Sigmoid colon (tissue), 7 donors: ENCODE results near the gene MBD2. TPM values are rescaled to one million over a fixed set of nuclear protein-coding genes. Genes with fewer than 3 reads are reported as not detected.

ENCODE experiments used
- DNase-seq: peaks from one replicate; pipeline ENCODE4 v3.0.0-alpha.2; 2019
- H3K27ac ChIP-seq, 4 donors: fragments of 200-600 bp; sonication (generic); one replicate each; pipeline ENCODE4 v1.5.1; 2016 to 2019; ENCODE audit warnings: mild to moderate bottlenecking in 1 of 4
- H3K27me3 ChIP-seq, 3 donors: fragments of 200-600 bp; sonication (generic); one replicate each; pipeline ENCODE4 v1.5.1; 2019; ENCODE audit warnings: mild to moderate bottlenecking in 1 of 3
- H3K36me3 ChIP-seq, 4 donors: fragments of 200-600 bp; sonication (generic); one replicate each; pipeline ENCODE4 v1.5.1; 2016 to 2019
- H3K4me1 ChIP-seq, 4 donors: fragments of 200-600 bp; sonication (generic); one replicate each; pipeline ENCODE4 v1.5.1; 2017 to 2019
- H3K4me3 ChIP-seq, 4 donors: fragments of 200-600 bp; sonication (generic); one replicate each; pipeline ENCODE4 v1.5.1; 2017 to 2019; ENCODE audit warnings: mild to moderate bottlenecking in 2 of 4, moderate library complexity in 1 of 4
- H3K9me3 ChIP-seq, 4 donors: fragments of 200-600 bp in 3 of 4; sonication (generic) in 3 of 4; one replicate each; pipeline versions ENCODE4 v1.5.1 to v1.6.1; 2013 to 2019
- CTCF ChIP-seq, 4 experiments: fragments of 450-650 bp in 3 of 4; fragments of 200-600 bp in 1 of 4; IDR thresholded peaks; one replicate each; pipeline ENCODE4 v1.5.1; 2016 to 2019; ENCODE audit warnings: antibody characterized with exemption in 4 of 4, mild to moderate bottlenecking in 3 of 4, moderate library complexity in 2 of 4
- EP300 ChIP-seq, 4 donors: sonication (generic); formaldehyde crosslinking; IDR thresholded peaks; one replicate each; pipeline ENCODE4 v1.6.1; 2017; ENCODE audit warnings: antibody characterized with exemption in 4 of 4
- POLR2A ChIP-seq, 2 donors: fragments of 450-650 bp; IDR thresholded peaks; one replicate each; pipeline ENCODE4 v1.6.1; 2016; ENCODE audit warnings: antibody characterized with exemption in 2 of 2, mild to moderate bottlenecking in 2 of 2, moderate library complexity in 2 of 2
- POLR2AphosphoS5 ChIP-seq, 4 donors: sonication (generic); formaldehyde crosslinking; IDR thresholded peaks; one replicate each; pipeline ENCODE4 v1.6.1; 2017; ENCODE audit warnings: antibody characterized with exemption in 4 of 4
- WGBS, 2 donors: extraction: QIAGEN DNeasy Blood & Tissue Kit; methylation state at CpG; one replicate each; pipeline ENCODE4 v1.1.7; 2013; 5-methylcytosine and 5-hydroxymethylcytosine counted together
- intact Hi-C: fragments of 100-400 bp; cut with DNase I; formaldehyde crosslinking; loops from one replicate; pipeline ENCODE4 v1.15.1; 2023
- polyA plus RNA-seq, 3 donors: library from polyadenylated mRNA; stranded (reverse); fragments of 200-250 nt; gene quantifications; one replicate each; pipeline ENCODE4 v1.2.3, GENCODE V29; 2013
- total RNA-seq, 4 donors: library from RNA; depleted of rRNA; stranded (reverse); fragments of >200 nt; gene quantifications; one replicate each; pipeline ENCODE4 v1.1.0, GENCODE V29; 2016
- donor health status: healthy with polysubstance abuse.
- donor health status: Bipolar disorder and iron deficiency.
- donor health status: healthy.

Gene MBD2
- total and polyA plus RNA-seq, 7 donors, result 21.4 to 36.7 (median 32.1) TPM

GRCh38 chr18:54240629-54241107, 16.2 kb upstream of the MBD2 start:
- no peak overlapping the region for H3K27ac ChIP-seq
- 88% methylated on average over 13 of the region's 13 CpGs for WGBS, 2 donors
- H3K27me3 ChIP-seq, result no peaks in the 10 kb centered on the region
- TF ChIP-seq EP300 (IDR thresholded peaks at IDR 0.05), result no peak
- no peak for TF ChIP-seq CTCF (IDR thresholded peaks at IDR 0.05)
- no peak for TF ChIP-seq POLR2A (IDR thresholded peaks at IDR 0.05)
- TF ChIP-seq POLR2AphosphoS5 (IDR thresholded peaks at IDR 0.05), result no peak
- DNase-seq, result no peak
- H3K4me1 ChIP-seq, result no peaks in the 10 kb centered on the region
- H3K36me3 ChIP-seq, result no peaks in the 10 kb centered on the region
- H3K9me3 ChIP-seq, result no peaks in the 10 kb centered on the region
- H3K4me3 ChIP-seq, result no peak overlapping the region
- intact Hi-C loops, result no loop called here

DNA sequence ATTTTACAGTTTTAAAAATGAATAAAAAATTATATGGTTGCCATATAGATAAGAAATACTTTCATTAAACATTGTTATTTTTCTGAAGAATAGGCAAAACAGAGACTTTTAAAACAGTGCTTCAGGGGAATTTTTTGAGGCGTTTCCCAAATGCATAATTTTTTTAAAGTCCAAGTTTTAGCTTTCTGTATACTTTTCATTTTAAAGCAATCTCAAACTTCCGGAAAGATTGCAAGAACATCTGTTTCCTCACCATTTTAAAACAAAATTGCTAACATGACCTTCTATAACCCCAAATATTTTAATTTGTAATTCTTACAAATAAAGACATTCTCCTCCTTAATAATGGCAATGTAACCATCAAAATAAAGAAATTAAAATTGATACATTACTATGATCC, 15.1 kb upstream of the MBD2 start:
- TF ChIP-seq CTCF (IDR thresholded peaks at IDR 0.05) (no peak), POLR2AphosphoS5 (IDR thresholded peaks at IDR 0.05) (no peak), POLR2A (IDR thresholded peaks at IDR 0.05) (no peak), EP300 (IDR thresholded peaks at IDR 0.05) (no peak)
- intact Hi-C loops, result no loop called here
- Histone ChIP-seq H3K27me3 (no peaks in the 10 kb centered on the region), H3K36me3 (no peaks in the 10 kb centered on the region), H3K27ac (no peak overlapping the region), H3K9me3 (no peaks in the 10 kb centered on the region), H3K4me3 (no peak overlapping the region), H3K4me1 (no peaks in the 10 kb centered on the region)
- 39 to 67% methylated on average over 2 of the region's 2 CpGs for WGBS, 2 donors
- DNase-seq, result no peak

- WGBS, 2 donors, result 67 to 72% methylated on average over 2 of the region's 2 CpGs
- H3K36me3 ChIP-seq, result no peaks in the 10 kb centered on the region
Measured at GRCh38 chr18:54239091-54239490, 14.6 kb upstream of the MBD2 start.

GRCh38 chr18:54238173-54238936, 13.9 kb upstream of the MBD2 start:
- TF ChIP-seq CTCF (IDR thresholded peaks at IDR 0.05), result no peak
- TF ChIP-seq EP300 (IDR thresholded peaks at IDR 0.05), result no peak
- no peak for TF ChIP-seq POLR2A (IDR thresholded peaks at IDR 0.05)
- no peak for TF ChIP-seq POLR2AphosphoS5 (IDR thresholded peaks at IDR 0.05)

More at GRCh38 chr18:54239091-54239490, 14.6 kb upstream of the MBD2 start:
- no peak overlapping the region for H3K27ac ChIP-seq
- H3K4me1 ChIP-seq, result no peaks in the 10 kb centered on the region
- no peak for TF ChIP-seq POLR2AphosphoS5 (IDR thresholded peaks at IDR 0.05)
- intact Hi-C loops, result no loop called here
- no peaks in the 10 kb centered on the region for H3K9me3 ChIP-seq
- no peak for DNase-seq
- H3K4me3 ChIP-seq, result no peak overlapping the region
- no peaks in the 10 kb centered on the region for H3K27me3 ChIP-seq

GRCh38 chr18:54235871-54236270, 11.4 kb upstream of the MBD2 start:
- no peaks in the 10 kb centered on the region for H3K4me1 ChIP-seq
- H3K27me3 ChIP-seq, result no peaks in the 10 kb centered on the region
- TF ChIP-seq CTCF (IDR thresholded peaks at IDR 0.05) (no peak), POLR2AphosphoS5 (IDR thresholded peaks at IDR 0.05) (no peak), EP300 (IDR thresholded peaks at IDR 0.05) (no peak), POLR2A (IDR thresholded peaks at IDR 0.05) (no peak)

More at GRCh38 chr18:54238173-54238936, 13.9 kb upstream of the MBD2 start:
- Histone ChIP-seq H3K9me3 (no peaks in the 10 kb centered on the region), H3K4me1 (no peaks in the 10 kb centered on the region), H3K27ac (no peak overlapping the region), H3K4me3 (no peak overlapping the region), H3K36me3 (no peaks in the 10 kb centered on the region), H3K27me3 (no peaks in the 10 kb centered on the region)
- WGBS, 2 donors, result 81 to 82% methylated on average over 7 of the region's 7 CpGs
- no peak for DNase-seq
- intact Hi-C loops, result no loop called here

More at GRCh38 chr18:54235871-54236270, 11.4 kb upstream of the MBD2 start:
- Histone ChIP-seq H3K27ac (no peak overlapping the region), H3K9me3 (no peaks in the 10 kb centered on the region), H3K36me3 (no peaks in the 10 kb centered on the region), H3K4me3 (no peak overlapping the region)
- 86 to 92% methylated on average over 8 of the region's 8 CpGs for WGBS, 2 donors
- no peak for DNase-seq
- intact Hi-C loops, result no loop called here
